GM18526 (cell line): ENCODE data around the gene PDIA5.

Experiments used
- POLR2A ChIP-seq: IDR thresholded peaks from 3 replicates; pipeline ENCODE4 v1.6.1; 2011; ENCODE audit not compliant: insufficient read length; ENCODE audit errors: extremely low read depth

PDIA5 gene

GRCh38 chr3:123076496-123077418 is 9.9 kb downstream of the PDIA5 start:
- TF ChIP-seq POLR2A: no peak

GRCh38 chr3:123078101-123078500 is 11.3 kb downstream of the PDIA5 start:
- no peak for TF ChIP-seq POLR2A

GRCh38 chr3:123080864-123081562 is 14.2 kb downstream of the PDIA5 start:
- TF ChIP-seq POLR2A: no peak

- no peak for TF ChIP-seq POLR2A
These were observed 15.0 kb downstream of the PDIA5 start for GRCh38 chr3:123081718-123082369.

- no peak for TF ChIP-seq POLR2A
These were observed 15.7 kb downstream of the PDIA5 start for GRCh38 chr3:123082370-123083065.

GRCh38 chr3:123083383-123084124 is 16.7 kb downstream of the PDIA5 start:
- TF ChIP-seq POLR2A: no peak

GRCh38 chr3:123084192-123084591 is 17.4 kb downstream of the PDIA5 start:
- no peak for TF ChIP-seq POLR2A

GRCh38 chr3:123084738-123085237 is 18.0 kb downstream of the PDIA5 start:
- no peak for TF ChIP-seq POLR2A

GRCh38 chr3:123085293-123085931 is 18.6 kb downstream of the PDIA5 start:
- no peak for TF ChIP-seq POLR2A

GRCh38 chr3:123085932-123086627 is 19.3 kb downstream of the PDIA5 start:
- TF ChIP-seq POLR2A: no peak

- no peak for TF ChIP-seq POLR2A
These were observed 21.6 kb downstream of the PDIA5 start for GRCh38 chr3:123088387-123088786.

- TF ChIP-seq POLR2A: no peak
These were observed 22.9 kb downstream of the PDIA5 start for GRCh38 chr3:123089611-123090331.
